ENCODE measurements around the gene ZNF664.

ZNF664 gene

GRCh38 chr12:123973552-123974341, 732 bp downstream of the ZNF664 start:
- no peak for TF ChIP-seq CTCF (IDR thresholded peaks at IDR 0.05; ENCODE audit: insufficient read depth, low read length, poor library complexity, severe bottlenecking)
- no peaks in the 10 kb centered on the region for H3K27me3 ChIP-seq (replicated peaks; ENCODE audit: control insufficient read depth, insufficient read depth, low read length)
- DNase-seq (ENCODE audit: extremely low read depth, insufficient read length): peak; percentile 56

GRCh38 chr12:123976227-123976826, 3.3 kb downstream of the ZNF664 start:
- Histone ChIP-seq H3K27me3 (replicated peaks; ENCODE audit: control insufficient read depth, insufficient read depth, low read length) (no peaks in the 10 kb centered on the region), H3K4me3 (replicated peaks; ENCODE audit: low read depth, low read length) (no peak overlapping the region), H3K36me3 (ENCODE audit: control insufficient read depth, insufficient read depth, low read length) (no peaks in the 10 kb centered on the region; the same call in 1 of the 2 replicates)
- no peak for TF ChIP-seq CTCF (IDR thresholded peaks at IDR 0.05; ENCODE audit: insufficient read depth, low read length, poor library complexity, severe bottlenecking)
- DNase-seq (ENCODE audit: extremely low read depth, insufficient read length): no peak

More at GRCh38 chr12:123973552-123974341, 732 bp downstream of the ZNF664 start:
- H3K4me3 ChIP-seq (replicated peaks; ENCODE audit: low read depth, low read length): peak overlapping the region; percentile 76
- H3K36me3 ChIP-seq (ENCODE audit: control insufficient read depth, insufficient read depth, low read length): no peaks in the 10 kb centered on the region; the same call in 1 of the 2 replicates

GRCh38 chr12:123979566-123979965, 6.6 kb downstream of the ZNF664 start:
- no peak for DNase-seq (ENCODE audit: extremely low read depth, insufficient read length)
- Histone ChIP-seq H3K27me3 (replicated peaks; ENCODE audit: control insufficient read depth, insufficient read depth, low read length) (no peaks in the 10 kb centered on the region), H3K4me3 (replicated peaks; ENCODE audit: low read depth, low read length) (no peak overlapping the region), H3K36me3 (ENCODE audit: control insufficient read depth, insufficient read depth, low read length) (no peaks in the 10 kb centered on the region; the same call in 1 of the 2 replicates)
- no peak for TF ChIP-seq CTCF (IDR thresholded peaks at IDR 0.05; ENCODE audit: insufficient read depth, low read length, poor library complexity, severe bottlenecking)

- Histone ChIP-seq H3K36me3 (ENCODE audit: control insufficient read depth, insufficient read depth, low read length) (no peaks in the 10 kb centered on the region), H3K4me3 (replicated peaks; ENCODE audit: low read depth, low read length) (no peak overlapping the region), H3K27me3 (replicated peaks; ENCODE audit: control insufficient read depth, insufficient read depth, low read length) (no peaks in the 10 kb centered on the region)
- no peak for DNase-seq (ENCODE audit: extremely low read depth, insufficient read length)
- no peak for TF ChIP-seq CTCF (IDR thresholded peaks at IDR 0.05; ENCODE audit: insufficient read depth, low read length, poor library complexity, severe bottlenecking)
These were observed 9.3 kb downstream of the ZNF664 start for GRCh38 chr12:123982269-123982668.

- H3K4me3 ChIP-seq (replicated peaks; ENCODE audit: low read depth, low read length): no peak overlapping the region
- no peak for DNase-seq (ENCODE audit: extremely low read depth, insufficient read length)
- no peaks in the 10 kb centered on the region for H3K27me3 ChIP-seq (replicated peaks; ENCODE audit: control insufficient read depth, insufficient read depth, low read length)
- H3K36me3 ChIP-seq (ENCODE audit: control insufficient read depth, insufficient read depth, low read length): peaks cover 5% of the 10 kb centered on the region
- peak; percentile 64 for TF ChIP-seq CTCF (IDR thresholded peaks at IDR 0.05; ENCODE audit: insufficient read depth, low read length, poor library complexity, severe bottlenecking)
These were observed 10.9 kb downstream of the ZNF664 start for GRCh38 chr12:123983822-123984485.

Data from GM06990 (cell line).